Right hindlimb (tissue), 1 donor: ENCODE results near the gene HOXD1.

ENCODE experiments used
- DNase-seq: peaks from one replicate; pipeline ENCODE4 v3.0.0-alpha.2; 2018

The HOXD1 gene

DNA sequence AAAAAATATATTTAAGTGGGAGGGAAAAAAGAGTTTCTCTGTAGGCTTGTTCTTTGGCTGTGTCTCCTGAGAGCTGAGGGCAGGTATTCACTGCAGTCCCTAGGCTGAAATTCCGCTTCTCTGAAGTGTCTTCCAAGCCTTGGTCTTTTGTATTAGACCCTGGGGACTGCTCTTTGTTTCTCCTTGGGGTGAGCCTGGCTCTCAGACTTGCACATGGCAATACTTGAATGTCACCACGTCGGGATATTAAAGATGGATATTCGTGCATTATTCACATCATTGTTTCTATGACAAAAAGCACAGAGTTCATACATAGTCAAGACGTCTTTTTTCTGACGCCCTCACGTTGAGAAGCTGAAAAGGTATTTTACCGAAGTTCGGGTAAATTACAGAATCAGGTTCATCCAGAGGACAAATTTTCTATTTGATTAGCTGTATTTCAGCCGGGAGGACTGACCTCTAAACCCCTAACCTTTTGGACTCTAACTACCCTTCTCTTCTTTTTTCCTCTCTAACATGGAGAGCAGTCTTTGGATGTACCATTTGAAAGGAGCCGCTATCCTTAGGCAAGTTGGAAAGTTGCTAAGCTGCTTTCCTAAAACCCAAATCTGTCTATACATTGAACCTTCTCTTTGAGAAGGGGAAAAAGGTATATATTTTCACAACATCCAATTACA is 33.8 kb upstream of the HOXD1 start:
- DNase-seq: no peak

DNA sequence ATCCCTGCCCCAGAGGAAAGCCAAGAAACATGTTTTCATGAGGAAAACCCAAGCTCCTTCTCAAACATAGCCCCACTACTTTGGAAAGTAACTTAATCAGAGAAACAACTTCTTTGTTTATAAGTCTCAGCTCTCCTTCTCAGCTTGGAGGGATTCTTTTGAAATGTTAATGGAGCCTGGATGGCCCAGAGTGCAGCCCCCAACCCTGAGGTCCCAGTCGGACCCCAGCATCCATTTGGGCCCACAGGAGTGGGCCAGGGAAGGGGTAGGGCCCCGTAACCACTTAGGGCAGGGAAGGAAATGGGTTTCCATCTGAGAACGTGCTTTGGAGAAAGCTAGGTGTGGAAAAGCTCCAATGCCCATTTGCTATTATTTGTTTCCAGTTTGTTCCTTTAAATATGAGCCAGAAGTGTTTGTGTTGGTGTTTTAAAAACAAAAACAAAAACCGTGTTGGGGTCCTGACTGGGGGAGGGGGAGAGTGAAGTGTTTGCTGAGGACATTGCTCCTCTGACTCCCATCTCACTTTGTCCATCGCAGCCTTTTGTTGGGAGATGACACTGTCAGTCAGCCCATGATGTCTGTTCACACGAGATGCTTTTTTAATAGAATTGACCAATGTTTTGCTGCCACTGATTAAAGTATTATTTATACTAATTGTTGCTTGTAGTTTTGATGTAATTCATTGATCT is 33.0 kb upstream of the HOXD1 start:
- DNase-seq: no peak

DNA sequence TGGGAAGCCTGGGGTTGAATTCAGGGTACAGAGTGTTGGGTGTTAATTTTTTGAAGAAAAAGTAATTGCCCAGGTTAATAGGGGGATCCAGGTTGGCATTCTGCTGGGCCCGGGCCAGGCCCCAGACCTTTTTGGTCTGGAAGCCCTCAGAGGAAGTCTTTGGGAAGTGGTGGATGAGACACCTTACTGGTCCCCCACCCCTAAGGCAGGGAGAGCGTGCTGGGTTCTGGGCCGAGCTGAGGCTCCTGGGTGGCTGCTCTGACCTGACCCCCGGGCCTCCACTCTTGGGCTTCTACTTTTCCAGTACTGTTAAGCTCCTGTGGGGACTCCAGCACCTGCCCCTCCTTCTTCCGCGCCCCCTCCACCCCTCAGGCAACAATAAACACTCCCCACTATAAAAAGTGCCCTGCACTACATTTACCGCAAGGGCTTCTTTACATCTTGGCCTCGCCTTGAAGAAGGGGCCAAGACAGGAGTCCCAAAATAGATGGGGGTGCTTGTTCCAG is 32.1 kb upstream of the HOXD1 start:
- no peak for DNase-seq

DNA sequence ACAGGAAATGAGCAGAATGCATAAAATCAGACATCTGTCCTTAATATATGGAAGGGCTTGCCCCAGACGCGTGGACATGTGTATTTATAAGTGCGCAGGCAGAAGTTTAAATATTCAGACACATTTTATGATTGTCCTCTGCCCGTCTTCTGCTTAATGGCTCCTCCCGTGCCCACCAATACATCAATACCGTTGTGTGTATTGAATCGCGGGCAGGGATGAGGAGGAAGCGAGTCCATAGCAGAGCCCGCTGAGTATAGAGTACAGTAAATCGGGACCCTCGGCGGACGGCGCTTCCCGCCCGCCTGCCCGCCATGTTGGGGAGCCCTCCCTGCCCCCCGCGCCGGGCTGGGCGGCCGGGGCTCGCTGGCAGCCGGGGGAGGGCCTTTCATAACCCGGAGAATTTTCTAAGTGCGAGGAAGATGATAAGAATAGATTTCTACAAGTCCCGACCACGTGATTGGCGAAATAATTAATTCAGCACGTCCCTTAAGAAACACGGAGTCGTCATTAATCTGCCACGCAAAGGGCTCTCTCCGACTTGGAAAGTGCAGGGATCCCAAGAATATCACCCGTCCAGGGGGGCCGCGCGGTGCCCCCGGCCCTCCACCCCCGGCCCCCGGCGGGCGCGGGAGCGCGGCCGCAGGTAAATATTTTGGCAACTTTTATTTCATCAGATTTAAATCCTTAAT is 31.5 kb upstream of the HOXD1 start, which contains the start of gene HOXD3:
TSS of gene HOXD3 (plus strand) at position 501 of the 692 bp plus-strand sequence. CDS start 11,808 bp downstream, outside the sequence.
- DNase-seq: no peak

DNA sequence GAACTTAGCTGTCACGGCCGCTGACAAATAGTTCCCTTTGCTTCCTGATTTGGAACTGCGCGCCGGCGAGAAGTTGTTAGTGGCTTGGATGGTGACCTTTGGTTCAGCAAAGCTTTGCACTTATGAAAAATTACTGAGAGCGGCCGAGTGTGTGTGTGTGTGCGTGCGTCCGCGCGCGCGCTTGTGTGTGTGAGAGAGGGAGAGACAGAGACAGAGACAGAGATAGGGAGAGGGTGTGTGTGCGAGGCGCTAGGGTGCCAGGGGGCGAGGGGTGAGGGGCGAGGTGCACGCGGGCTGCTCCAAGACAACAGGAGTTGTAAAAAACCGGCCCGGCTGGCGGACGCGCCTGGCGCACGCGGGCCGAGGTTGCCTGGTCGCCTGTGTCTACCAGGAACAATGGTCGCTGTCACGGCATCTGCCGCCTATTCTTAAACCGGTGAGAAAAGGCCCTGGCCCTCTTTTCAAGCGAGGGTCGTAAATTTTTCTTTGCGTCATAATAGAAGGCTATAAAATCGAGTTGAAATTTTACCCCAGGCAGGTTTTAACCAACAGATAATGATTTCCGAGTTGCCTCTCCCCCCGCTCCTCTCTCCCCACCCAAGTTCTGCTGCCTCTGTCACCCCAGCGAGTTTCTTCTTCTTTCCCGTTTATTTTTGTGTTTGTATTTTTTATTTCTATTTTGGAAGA is 30.8 kb upstream of the HOXD1 start:
- DNase-seq: no peak

DNA sequence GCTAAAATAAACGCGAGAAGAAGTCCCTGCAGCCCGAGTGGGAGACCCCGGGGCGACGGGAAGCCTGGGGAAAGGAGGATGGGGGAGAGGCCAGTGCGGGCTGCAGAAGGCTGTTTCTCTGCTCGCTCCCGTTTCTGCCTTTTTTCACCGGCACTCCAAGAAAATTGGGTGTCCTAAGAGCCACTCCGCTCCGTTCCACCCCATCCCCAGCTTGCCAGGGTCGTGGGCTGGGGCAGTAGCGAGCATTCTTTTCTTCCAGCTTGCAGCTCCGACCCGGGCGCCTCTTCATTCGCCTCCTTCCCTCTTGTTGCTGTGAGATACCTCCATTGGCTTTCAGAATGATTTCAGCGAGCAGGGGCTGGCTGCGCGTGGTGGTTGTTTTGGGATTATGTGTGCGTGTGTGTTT is 30.3 kb upstream of the HOXD1 start:
- DNase-seq: no peak

DNA sequence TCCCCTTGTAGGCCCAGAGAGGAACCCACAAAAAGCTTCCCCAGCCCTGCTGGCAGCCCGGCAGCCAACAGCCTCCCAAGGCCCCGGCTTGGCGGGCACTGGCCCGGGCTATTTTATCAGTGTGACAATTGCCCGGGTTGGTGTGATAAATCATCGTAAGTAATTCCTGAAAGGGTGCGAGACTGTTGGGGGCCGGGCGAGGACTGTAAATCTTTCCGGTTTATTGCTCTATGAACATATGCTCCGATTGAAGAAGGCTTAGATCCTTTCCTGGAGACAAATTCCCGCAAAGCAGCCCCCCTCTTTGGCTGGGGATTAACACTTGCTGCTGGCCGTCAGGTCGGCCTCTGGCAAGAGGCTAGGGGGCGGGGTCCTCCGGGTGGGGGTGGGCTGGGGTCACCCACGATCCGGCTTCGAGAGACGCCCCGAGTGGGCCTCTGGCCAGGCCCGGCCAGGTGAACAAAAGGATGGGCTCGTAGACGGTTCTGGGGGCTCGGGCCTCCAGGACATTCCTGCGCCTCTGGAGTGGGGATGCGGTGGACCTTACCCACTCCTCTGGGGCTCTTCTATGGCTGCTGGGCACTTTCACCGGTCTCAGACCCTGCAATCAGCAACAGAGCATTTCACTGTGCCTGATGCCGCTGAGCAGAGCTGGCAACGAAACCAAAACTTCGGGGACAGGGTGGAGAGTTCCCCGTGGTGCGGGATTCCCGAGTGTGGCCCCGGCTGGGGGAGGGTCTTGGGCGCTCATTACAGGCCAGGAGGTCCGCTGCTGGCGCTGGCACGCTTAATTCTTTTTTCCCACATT is 29.4 kb upstream of the HOXD1 start:
- no peak for DNase-seq

DNA sequence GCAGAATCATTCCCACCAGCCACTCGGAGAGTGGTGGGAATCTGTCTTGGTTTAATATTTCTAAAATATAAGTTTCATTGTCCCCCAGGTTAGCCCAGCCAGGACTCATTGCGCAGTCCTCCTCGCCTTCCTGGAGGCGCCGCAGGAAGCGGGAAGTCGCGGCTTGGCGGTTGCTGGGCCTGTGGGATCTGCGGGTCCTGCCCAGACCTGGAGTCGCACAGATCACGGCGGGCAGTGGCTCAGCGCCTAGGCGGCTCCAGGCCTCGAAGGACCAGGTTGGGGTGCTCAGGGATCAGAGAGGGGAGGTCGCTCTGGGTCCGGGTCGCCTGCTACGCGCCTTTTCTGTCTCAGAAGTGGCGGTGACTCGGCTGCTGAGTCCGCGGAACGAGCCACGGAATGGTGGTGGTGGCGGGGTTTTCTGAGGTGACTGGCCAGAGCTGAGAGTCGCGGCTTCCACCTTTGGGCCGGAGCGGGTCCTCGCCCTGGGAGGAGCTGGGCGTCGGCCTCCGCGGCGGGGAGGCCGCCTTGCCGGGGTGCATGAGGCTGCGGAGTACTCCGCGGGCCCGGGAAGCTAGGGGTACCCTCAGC is 28.7 kb upstream of the HOXD1 start:
- no peak for DNase-seq

DNA sequence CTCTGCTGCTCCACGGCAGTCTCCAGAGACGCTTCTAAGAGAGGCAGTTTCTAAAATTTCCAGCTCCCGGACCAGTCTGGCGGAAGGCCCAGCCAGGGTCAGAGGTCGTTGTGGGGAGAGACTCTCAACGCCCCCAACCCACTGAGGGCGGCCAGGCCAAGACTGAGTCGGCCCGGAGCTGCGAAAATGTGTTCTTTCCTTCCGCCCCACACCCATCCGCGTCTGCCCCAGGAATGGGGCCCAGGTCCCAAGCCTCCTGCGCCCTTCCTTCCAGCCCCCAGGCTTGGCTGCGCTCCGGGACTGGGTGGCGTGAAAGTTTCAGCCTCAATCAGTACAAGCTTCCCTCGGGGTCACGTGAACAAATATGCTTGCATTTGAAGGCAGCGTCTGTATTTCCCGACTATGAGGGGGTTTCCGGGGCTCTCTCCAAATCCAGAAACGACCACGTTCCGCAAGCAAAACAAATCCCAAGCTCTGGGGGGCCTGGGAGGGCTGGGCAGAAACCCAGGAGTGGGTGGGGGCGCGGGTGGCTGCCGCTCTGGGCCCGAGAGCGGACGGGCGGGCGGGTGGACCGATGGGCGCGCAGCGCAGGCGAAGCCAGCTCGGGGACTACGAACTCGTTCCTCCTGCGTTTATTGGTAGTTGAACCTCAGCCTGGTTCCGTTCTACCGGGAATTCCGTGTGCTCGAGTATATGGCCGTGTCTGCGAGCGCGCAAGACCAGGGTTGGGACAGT is 28.1 kb upstream of the HOXD1 start:
- DNase-seq: no peak

DNA sequence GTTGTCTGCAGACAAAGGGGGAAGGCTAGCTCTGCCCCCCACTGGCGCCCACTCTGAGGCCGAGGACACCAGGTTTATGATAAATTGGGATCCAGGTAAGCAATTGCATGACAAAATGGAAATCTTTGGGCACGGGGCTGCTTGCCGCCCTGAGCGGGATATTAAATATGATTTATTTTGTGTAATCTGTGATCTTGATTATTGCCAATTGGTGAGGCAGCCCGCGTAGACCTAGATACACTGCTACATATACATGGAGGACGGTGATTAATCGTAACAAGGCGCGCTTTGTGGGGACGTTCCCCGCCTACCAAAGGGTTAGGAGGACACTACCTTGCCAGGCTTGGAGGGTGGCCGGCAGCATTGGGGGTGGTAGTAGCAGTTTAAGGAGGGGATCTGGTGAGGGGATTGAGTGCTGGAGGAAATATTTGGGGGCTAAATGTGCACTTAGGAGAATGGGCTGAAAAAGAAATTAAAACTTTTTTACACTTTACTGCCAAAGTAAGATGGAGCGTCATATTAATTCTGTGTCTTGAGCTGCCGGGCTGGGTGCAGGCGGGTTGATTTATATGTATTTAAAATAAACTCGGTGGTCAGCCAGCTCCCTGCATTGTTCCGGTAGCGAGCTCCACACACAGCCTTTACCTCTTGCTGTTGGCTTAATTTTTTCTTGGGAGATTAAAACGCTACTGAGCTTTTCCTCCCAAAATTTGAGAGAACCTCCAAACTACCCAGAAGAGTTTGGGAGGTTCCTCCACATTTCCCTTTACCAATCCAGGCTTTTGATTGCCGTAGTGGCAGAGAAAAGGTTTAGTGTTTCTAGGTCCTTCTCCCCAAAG is 27.3 kb upstream of the HOXD1 start:
- no peak for DNase-seq

DNA sequence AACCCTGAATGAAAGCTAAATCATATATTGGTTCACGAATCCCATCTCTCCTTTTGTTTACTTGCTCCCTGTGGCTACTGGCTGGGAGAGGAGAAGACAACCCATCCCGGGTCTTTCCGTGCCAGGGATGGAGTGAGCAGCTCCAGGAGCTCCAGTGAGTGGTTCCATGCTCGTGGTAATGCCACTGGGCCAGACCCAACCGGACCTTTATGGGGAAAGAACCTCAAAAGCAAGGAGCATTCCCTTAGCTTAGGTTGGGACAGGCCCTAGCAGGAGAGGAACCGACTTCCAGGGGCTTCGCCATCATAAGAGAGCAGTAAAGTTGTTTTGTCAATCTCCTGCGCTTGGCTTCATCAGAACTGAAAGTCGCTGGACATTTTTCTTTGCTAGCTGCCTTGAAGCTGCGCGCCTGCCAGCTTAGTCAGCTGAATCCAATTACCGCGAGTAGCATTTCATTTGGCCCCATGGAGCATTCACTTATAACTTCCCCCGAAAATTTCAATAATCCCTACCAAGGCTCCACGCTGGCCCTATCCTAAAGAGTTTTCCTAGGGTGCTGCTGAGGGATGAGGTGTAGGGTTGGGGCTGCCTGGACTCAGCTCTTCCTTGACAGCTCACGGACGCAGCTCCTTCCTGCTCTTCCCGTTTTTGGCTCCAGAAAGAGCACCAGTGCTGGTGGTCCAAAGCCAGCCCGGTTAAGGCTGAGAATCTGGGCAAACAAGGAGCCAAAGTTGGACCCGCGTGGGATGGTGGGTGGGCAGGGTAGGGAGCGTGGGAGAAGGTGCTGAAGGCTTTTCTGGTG is 26.4 kb upstream of the HOXD1 start:
- DNase-seq: peak; percentile 79

DNA sequence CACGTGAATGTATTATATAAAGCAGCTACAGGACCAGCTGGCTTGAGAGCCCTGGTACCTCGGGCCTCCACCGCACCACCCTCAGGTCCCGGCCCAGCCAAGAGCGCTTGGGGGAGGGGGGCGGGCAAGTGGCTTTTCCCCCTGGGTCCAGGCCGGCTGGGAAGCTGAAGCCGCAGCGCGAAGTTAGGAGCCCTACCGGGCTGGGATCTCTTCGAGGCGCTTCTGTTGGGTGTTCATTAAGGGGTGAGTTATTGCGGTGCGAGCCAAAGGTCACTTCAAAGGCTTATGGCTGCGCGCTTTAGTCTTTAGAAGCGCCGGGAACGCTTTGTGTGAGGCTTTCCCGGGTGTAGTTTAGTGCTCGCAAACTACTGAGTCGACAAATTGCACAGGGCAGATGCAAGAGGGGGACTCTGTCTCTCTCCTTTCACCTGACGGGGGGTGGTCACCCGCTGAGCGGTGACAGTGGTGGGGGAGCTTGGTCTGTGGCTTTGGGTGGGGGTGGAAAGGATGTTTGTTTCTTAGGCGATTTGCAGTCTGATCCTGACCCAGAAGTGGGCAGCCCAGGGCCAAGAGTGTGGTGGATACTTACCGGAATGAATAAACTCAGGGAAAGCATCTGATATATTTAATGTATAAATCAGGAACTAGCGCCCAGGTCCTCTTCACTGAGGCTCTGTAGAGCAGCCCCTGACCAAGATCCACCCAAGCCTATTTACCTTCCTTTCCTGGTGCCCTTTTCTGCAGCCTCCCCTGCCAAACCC is 25.4 kb upstream of the HOXD1 start:
- no peak for DNase-seq

DNA sequence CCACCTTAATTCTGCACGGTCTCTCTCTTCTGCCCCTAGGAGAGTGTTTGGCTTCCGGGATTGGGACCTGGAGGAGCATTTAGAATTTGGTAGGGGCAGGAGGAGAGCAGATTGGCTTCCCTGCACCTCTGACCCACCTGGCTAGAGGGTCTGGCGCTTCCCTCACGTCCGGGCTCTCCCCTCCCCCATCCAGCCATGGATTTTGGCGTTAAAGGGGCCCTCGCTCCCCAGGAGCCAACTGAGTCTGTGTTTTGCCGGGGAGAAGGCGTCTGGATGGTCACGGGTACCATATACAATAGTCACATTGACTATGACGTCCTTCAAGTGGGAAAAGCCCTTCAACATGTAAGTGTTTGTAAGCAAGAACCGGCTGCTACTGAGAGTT is 24.8 kb upstream of the HOXD1 start:
- DNase-seq: no peak

DNA sequence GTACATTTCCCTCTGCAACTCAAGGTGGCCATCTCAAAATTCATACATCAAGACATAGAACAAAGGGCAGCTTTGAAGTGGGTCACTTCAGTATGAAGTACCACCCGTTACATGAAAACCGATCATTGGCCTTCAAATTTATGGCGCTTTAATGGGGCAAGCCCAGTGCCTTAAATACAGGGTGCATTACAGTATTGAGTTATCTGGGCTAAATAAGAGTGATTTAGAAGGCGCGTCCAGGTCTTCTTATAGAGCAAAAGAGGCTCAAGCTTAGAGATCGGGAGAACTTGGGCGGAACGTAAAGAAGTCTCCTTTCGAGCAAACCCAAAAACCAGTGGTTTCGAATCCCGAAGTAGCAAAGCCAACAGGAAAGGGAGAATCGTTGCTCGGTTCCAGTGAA is 24.3 kb upstream of the HOXD1 start:
- DNase-seq: no peak

DNA sequence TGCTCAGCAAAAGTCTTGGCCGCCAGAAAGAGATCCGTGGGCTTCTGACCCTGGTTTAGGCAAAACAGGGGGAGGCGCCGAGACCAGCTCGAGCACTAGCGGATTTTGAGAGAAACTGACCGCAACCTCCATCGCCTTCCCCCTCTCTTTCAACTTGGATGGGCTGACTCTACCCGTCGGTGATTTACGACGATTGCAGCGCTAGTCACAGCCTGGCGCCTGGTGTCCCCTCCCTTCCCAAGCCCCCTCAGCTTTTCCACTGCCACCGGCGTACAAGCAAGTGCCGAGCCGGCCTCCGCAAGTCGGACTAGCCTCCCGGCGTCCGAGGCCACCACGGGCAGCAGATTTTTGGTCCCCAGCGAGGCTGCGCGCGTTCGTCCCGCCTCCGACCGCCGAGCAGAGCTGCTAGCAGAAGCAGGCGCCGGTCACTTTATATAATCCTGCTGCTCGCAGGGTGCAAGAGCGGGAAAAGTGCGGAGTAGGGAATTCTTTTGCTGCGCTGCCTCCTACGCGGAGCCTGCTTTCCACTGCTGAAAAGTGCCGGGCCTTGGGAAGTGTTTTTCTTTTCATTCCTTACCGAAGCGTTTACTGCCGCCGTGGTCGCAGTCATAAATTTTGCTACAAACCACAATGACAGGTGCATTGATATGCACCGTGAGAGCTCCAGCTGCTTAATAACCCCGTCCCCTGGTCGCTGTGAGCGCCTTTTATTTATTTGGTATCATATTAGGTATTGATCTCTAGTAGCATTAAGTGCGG is 23.7 kb upstream of the HOXD1 start:
- DNase-seq: no peak

DNA sequence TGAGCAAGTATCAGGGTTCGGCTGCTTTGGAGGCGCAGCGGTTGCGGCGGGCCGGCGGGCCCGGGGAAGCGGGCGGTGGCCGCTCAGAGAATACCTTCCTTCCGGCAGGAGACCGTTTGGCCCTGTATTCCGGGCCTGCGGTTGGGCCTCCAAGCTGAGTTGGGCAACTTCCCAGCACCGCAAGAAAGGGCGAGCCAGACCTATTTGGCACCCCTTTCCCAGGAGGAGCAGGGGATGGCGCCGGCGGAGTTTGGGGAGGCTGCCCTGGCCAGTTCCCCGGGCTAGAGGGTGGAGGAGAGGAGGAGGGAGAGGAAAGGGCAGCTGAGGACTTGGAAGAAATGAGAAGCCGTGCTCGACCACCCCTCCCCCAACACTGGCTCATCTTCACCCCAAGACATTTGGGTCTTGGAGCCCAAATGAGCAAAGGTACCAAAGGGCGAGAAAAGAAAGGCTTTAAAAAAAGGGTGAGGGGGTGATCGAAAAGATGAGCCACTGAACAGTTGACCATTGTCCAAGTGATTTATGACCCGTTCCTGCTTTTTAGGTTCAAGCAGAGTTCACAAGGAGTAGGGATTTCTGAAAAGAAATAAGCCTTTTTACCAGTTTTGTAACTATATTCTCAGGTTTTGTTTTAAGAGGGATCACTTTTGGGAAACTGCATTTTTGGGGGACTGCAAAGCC is 23.0 kb upstream of the HOXD1 start:
- DNase-seq: no peak

DNA sequence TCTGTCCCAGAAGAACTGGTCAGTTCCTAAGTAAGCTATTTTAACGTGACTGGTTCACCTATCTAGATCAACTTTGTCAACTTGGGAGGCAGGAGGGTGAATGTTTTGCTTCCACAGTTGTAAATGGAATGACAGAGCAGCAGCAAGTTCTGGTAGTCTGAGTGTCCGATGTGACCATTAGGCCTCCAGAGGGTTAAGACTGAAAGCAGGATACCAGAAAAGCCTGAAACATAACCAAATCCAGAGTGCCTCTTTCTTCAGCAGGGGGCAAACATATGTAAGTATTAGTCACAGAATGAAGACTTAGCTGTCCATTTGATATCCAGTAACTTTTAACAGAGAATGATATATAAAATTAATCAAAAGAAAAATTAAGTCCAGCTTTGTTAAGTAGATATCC is 22.2 kb upstream of the HOXD1 start:
- no peak for DNase-seq
